Heart left ventricle (tissue), 16 donors: ENCODE data around the gene BRWD1. TPM values are rescaled to one million over a fixed set of nuclear protein-coding genes. Genes with fewer than 3 reads are reported as not detected.
"Not testable (repeated sequence)": the region's sequence is repeated elsewhere in the genome, so short reads cannot be mapped to it uniquely, and the experiment has no call there.

ENCODE experiments used
- ATAC-seq, 4 donors: fragments of 200-7000 bp; cut with Tn5 transposase; one replicate each; pipeline ENCODE4 v1.9.1; 2020 to 2022; ENCODE audit warnings: moderate library complexity in 4 of 4, mild to moderate bottlenecking in 3 of 4, moderate number of reproducible peaks in 1 of 4
- DNase-seq, 5 donors: peaks; one replicate each; pipeline ENCODE4 v3.0.0-alpha.2; 2020
- H3K27ac ChIP-seq, 12 donors: fragments of 200-600 bp; sonication (generic) in 4 of 12; one replicate each; pipeline versions ENCODE4 v1.5.0 to v1.8.0; 2016 to 2022; ENCODE audit warnings: mild to moderate bottlenecking in 2 of 12
- H3K27me3 ChIP-seq, 9 donors: fragments of 200-600 bp; sonication (generic) in 2 of 9; one replicate each; pipeline versions ENCODE4 v1.5.1 to v1.8.0; 2016 to 2022; ENCODE audit warnings: mild to moderate bottlenecking in 3 of 9
- H3K36me3 ChIP-seq, 9 donors: fragments of 200-600 bp; sonication (generic) in 2 of 9; one replicate each; pipeline versions ENCODE4 v1.5.0 to v1.8.0; 2018 to 2022; ENCODE audit warnings: mild to moderate bottlenecking in 2 of 9
- H3K4me1 ChIP-seq, 12 donors: fragments of 200-600 bp; sonication (generic) in 4 of 12; one replicate each; pipeline versions ENCODE4 v1.5.0 to v1.8.0; 2016 to 2022; ENCODE audit warnings: mild to moderate bottlenecking in 3 of 12
- H3K4me3 ChIP-seq, 12 donors: fragments of 200-600 bp; sonication (generic) in 4 of 12; one replicate each; pipeline versions ENCODE4 v1.5.0 to v1.8.0; 2017 to 2022; ENCODE audit warnings: mild to moderate bottlenecking in 9 of 12, moderate library complexity in 4 of 12
- H3K9me3 ChIP-seq, 12 donors: fragments of 200-600 bp; sonication (generic) in 4 of 12; one replicate each; pipeline versions ENCODE4 v1.5.0 to v1.8.0; 2016 to 2022; ENCODE audit warnings: mild to moderate bottlenecking in 1 of 12
- CTCF ChIP-seq, 12 donors: fragments of 200-600 bp; sonication (generic) in 4 of 12; IDR thresholded peaks; one replicate each; pipeline versions ENCODE4 v1.5.0 to v1.8.0; 2018 to 2022; ENCODE audit warnings: antibody characterized with exemption in 12 of 12, mild to moderate bottlenecking in 5 of 12
- POLR2A ChIP-seq, 2 donors: fragments of 450-650 bp; IDR thresholded peaks; one replicate each; pipeline ENCODE4 v1.6.1; 2017; ENCODE audit warnings: antibody characterized with exemption in 2 of 2, mild to moderate bottlenecking in 2 of 2, moderate library complexity in 2 of 2
- WGBS, 4 donors: extraction: QIAGEN DNeasy Blood & Tissue Kit in 2 of 4; methylation state at CpG; one replicate each; pipeline versions ENCODE4 v1.1.5 to v1.1.7; 2013 to 2018; 5-methylcytosine and 5-hydroxymethylcytosine counted together
- intact Hi-C, 10 donors: fragments of 100-400 bp; cut with DNase I; formaldehyde crosslinking; loops; one replicate each; pipeline versions ENCODE4 v1.11.1 to v1.14.2; 2022
- polyA plus RNA-seq, 2 donors: library from polyadenylated mRNA; stranded (reverse); fragments of 200-250 nt; gene quantifications; one replicate each; pipeline ENCODE4 v1.2.3, GENCODE V29; 2013
- total RNA-seq, 9 donors: library from RNA; depleted of rRNA in 2 of 9; stranded (reverse); fragments of >200 nt in 2 of 9; fragmentation: NEBNext Ultra II Directional in 3 of 9; extraction: Animal tissue kit (Norgen Biotek cat#: 25700) in 3 of 9; gene quantifications; one replicate each; pipeline versions ENCODE4 v1.1.0 to v1.2.4, GENCODE V29; 2016 to 2023
- donor health status: ischemic (EF 13 %, LVEDD 7.1; RV severe dilation, severe dysfunction).
- donor health status: healthy with polysubstance abuse.
- donor health status: DM: no; HTN: yes; CAD: no.
- donor health status: DM: no; HTN: no; CAD: no.
- donor health status: ischemic (EF 25% LVEDD 6.9; RV normal size, moderate dysfunction).
- donor health status: ischemic (EF 25% LVEDD 5.7; RV mildly dilated, moderate dysfunction).
- donor health status: healthy.
- donor health status: DM: yes; HTN: yes; CAD: no.
- donor health status: ischemic (EF 35%, LVEDD 5.7; RV mildly dilated, moderate dysfunction).
- donor health status: nonischemic (EF 11% LVEDD 7.7; RV severe dilation, severe dysfunction).
- donor health status: DM: yes; HTN: yes; CAD: no.
- donor health status: PGD.
- donor health status: ischemic (EF 29% LVEDD 5.4; RV normal size, mild dysfunction).
- donor health status: nonischemic (EF 23%, LVEDD 6.1; RV moderate dilation, normal function).

BRWD1 gene
- total and polyA plus RNA-seq, 11 donors, result 9.7 to 44.5 (median 32.0) TPM

DNA sequence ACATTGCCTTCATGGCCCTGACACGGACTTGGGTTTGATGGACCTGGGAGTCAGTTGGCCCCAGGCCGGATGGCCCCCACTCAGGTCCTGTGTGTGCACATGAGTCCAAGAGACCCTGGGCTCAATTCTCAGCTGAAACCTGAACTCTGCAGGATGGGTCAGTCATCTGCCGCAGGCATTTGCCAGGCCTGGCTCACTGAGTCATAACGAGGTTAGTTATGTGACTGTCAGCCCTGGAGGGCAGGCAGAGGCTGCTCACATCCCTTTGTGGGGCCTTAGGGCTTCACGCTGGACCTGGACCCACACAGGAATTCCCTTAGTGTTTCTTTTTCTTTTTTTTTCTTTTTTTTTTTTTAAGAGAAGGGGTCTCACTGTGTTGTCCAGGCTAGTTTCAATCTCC is 176.7 kb downstream of the BRWD1 start:
- H3K4me1 ChIP-seq, result peaks cover 0 to 11% (median 0%) of the 10 kb centered on the region in 12 donors
- peaks cover 0 to under 1% (median 0%) of the 10 kb centered on the region in 12 donors for H3K9me3 ChIP-seq
- 87 to 100% (median 95%) methylated on average over 5 of the region's 5 CpGs for WGBS, 4 donors
- DNase-seq (no peak), ATAC-seq (no peak)
- no peak overlapping the region for H3K4me3 ChIP-seq
- H3K27me3 ChIP-seq, result no peaks in the 10 kb centered on the region
- H3K36me3 ChIP-seq, result no peaks in the 10 kb centered on the region
- peak overlapping the region in 1 of 12 donors; percentile 38 for H3K27ac ChIP-seq
- intact Hi-C loops, result loop anchor here in 9 of 10 donors (2.0 to 10.0 kb wide), 7 partner anchors 402 to 779 kb away; no protein-coding TSS in a partner anchor
- TF ChIP-seq POLR2A (IDR thresholded peaks at IDR 0.05), result no peak
- no peak for TF ChIP-seq CTCF (IDR thresholded peaks at IDR 0.05)

DNA sequence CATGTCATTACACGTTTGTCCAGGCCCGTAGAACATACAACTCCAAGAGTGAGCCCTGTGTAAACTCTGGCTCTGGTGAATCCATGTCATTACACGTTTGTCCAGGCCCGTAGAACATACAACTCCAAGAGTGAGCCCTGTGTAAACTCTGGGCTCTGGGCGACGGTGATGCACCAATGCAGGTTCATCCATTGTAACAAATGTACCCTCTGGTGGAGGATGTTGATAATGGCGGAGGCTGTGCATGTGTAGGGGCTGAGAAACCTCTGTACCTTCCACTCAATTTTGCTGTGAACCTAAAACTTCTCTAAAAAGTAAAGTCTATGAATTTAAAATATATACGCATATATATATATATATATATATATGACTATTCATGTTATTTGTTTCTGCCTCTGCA is 177.3 kb downstream of the BRWD1 start:
- H3K4me3 ChIP-seq, H3K27me3 ChIP-seq, H3K9me3 ChIP-seq, H3K36me3 ChIP-seq, H3K27ac ChIP-seq, DNase-seq: not testable (repeated sequence)
- intact Hi-C loops, result loop anchor here in 9 of 10 donors (2.0 to 10.0 kb wide), 7 partner anchors 401 to 779 kb away; no protein-coding TSS in a partner anchor
- TF ChIP-seq CTCF (IDR thresholded peaks at IDR 0.05), result peak in 10 of 12 donors; percentile 13 to 45 (median 27)
- peaks cover 0 to 11% (median 0%) of the 10 kb centered on the region in 12 donors for H3K4me1 ChIP-seq
- 72 to 82% (median 75%) methylated on average over 8 of the region's 8 CpGs for WGBS, 4 donors
- peak in 1 of 4 donors; percentile 57 for ATAC-seq

DNA sequence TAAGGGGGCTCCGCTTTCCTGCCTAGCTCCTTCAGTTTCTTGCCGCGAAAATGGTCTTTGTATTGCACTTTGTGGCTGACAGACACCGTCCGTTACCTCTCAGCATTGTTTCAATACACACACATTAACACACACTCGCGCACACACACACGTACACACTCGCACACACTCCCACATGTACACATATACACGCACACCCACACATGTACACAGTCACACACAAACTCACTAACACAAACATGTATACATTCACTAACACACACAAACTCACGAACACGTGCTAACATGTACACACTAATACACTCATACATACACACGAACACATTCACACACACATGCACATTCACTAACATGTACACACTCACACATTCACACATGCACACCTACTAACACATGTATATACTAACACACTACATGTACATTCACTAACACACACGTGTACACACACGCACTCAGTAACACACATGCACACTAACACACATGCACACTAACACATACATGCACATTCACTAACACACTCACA is 179.1 kb downstream of the BRWD1 start:
- peaks cover 0 to 11% (median 0%) of the 10 kb centered on the region in 12 donors for H3K4me1 ChIP-seq
- no peaks in the 10 kb centered on the region for H3K27me3 ChIP-seq
- TF ChIP-seq POLR2A (IDR thresholded peaks at IDR 0.05), result no peak
- no peak for TF ChIP-seq CTCF (IDR thresholded peaks at IDR 0.05)
- DNase-seq, result no peak
- ATAC-seq, result no peak
- H3K4me3 ChIP-seq, result no peak overlapping the region
- WGBS, 4 donors, result 90 to 96% (median 92%) methylated on average over 15 of the region's 15 CpGs
- H3K9me3 ChIP-seq, result peaks cover 0 to 13% (median 0%) of the 10 kb centered on the region in 12 donors
- no peaks in the 10 kb centered on the region for H3K36me3 ChIP-seq
- intact Hi-C loops, result loop anchor here in 2 of 10 donors (10.0 kb wide), 2 partner anchors 470 to 630 kb away; no protein-coding TSS in a partner anchor
- no peak overlapping the region for H3K27ac ChIP-seq

Other genes with a start within 250 kb of the BRWD1 start
- 10 to 100 TPM; 12.0 to 31.6 (median 25.3) TPM for gene PSMG1, start 130.2 kb downstream of the BRWD1 start, total RNA-seq
- gene PSMG1, start 130.2 kb downstream of the BRWD1 start, polyA plus RNA-seq, result 10 to 100 TPM; 34.5 to 35.2 TPM
- gene HMGN1, start 35.5 kb upstream of the BRWD1 start, total RNA-seq, result 100 to 1,000 TPM in 1 of 9 donors, 10 to 100 TPM in 8; 35.9 to 108 (median 55.5) TPM
- gene HMGN1, start 35.5 kb upstream of the BRWD1 start, polyA plus RNA-seq, result 10 to 100 TPM; 37.0 to 39.0 TPM
- 1 to 10 TPM in 4 of 9 donors, under 1 TPM in 3, not detected in 2; 0.67 to 1.5 (median 1.0) TPM for gene LCA5L, start 132.1 kb upstream of the BRWD1 start, total RNA-seq
- gene LCA5L, start 132.1 kb upstream of the BRWD1 start, polyA plus RNA-seq, result 1 to 10 TPM in 1 of 2 donors, under 1 TPM in 1; 0.65 to 1.1 TPM
- 100 to 1,000 TPM in 6 of 9 donors, 10 to 100 TPM in 3; 52.1 to 357 (median 115) TPM for gene SH3BGR, start 138.3 kb upstream of the BRWD1 start, total RNA-seq
- gene SH3BGR, start 138.3 kb upstream of the BRWD1 start, polyA plus RNA-seq, result 100 to 1,000 TPM; 152 to 193 TPM